GM23248 (cell line): ENCODE measurements around the gene GOLT1A.

ENCODE experiments used
- EZH2 ChIP-seq: fragments of 200-600 bp; sonication (generic); IDR thresholded peaks from 2 replicates; pipeline ENCODE4 v1.6.1; 2018; ENCODE audit warnings: antibody characterized with exemption, mild to moderate bottlenecking; ENCODE audit not compliant: insufficient read depth, poor library complexity, severe bottlenecking
- EZH2phosphoT487 ChIP-seq: fragments of 200-600 bp; sonication (generic); IDR thresholded peaks from 2 replicates; pipeline ENCODE4 v1.6.1; 2018; ENCODE audit warnings: antibody characterized with exemption, moderate library complexity, mild to moderate bottlenecking, low read depth; ENCODE audit not compliant: insufficient read depth

DNA sequence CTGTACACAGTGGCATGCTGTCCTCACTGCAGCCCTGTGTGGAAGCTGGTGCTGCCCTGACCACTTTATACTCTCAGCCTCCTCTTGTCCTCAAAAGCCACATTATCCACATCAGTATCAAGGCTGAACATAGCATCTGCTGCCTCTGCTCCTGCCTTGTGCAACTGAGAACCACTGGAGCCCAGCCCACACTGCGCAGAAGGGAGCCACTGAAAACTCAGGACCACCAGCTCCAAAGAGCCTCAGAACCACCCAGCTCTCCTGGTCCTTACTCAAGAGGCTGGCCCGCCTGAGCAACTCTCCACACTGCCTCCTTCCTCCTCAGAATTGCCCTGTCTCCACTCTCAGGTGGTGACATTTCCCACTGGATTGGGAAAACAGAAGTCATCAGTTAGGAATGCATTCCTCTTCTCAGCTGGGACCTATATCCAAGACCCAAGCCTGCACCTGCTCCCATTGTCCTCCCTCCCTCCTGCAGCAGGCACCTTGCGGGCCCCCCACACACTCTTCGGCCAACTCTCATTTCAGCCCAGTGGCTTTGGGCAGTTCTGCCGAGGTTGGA is 10.5 kb downstream of the GOLT1A start:
- no peak for TF ChIP-seq EZH2
- TF ChIP-seq EZH2phosphoT487: no peak
